ENCODE measurements around the gene CEP104.
"Not testable (repeated sequence)": the region's sequence is repeated elsewhere in the genome, so short reads cannot be mapped to it uniquely, and the experiment has no call there.

Gene CEP104

GRCh38 chr1:3814065-3814464 is 42.9 kb downstream of the CEP104 start:
- TF ChIP-seq CSDC2 (CRISPR knock-in tag; IDR thresholded peaks at IDR 0.05) (no peak), ZFP30 (CRISPR knock-in tag; IDR thresholded peaks at IDR 0.05) (no peak), ZNF8 (CRISPR knock-in tag; IDR thresholded peaks at IDR 0.05) (no peak), ZNF565 (CRISPR knock-in tag; conservative IDR thresholded peaks at IDR 0.05; ENCODE audit: low read depth) (no peak), ZFP3 (CRISPR knock-in tag; IDR thresholded peaks at IDR 0.05) (no peak), TCF4 (CRISPR knock-in tag; IDR thresholded peaks at IDR 0.05; ENCODE audit: borderline replicate concordance) (no peak), PPARA (CRISPR knock-in tag; IDR thresholded peaks at IDR 0.05; ENCODE audit: borderline replicate concordance) (no peak), TOX (CRISPR knock-in tag; IDR thresholded peaks at IDR 0.05; ENCODE audit: borderline replicate concordance) (no peak), ZC3H10 (CRISPR knock-in tag; IDR thresholded peaks at IDR 0.05) (no peak), ESRRG (CRISPR knock-in tag; IDR thresholded peaks at IDR 0.05) (no peak), ISL1 (CRISPR knock-in tag; IDR thresholded peaks at IDR 0.05) (no peak), ZNF70 (CRISPR knock-in tag; IDR thresholded peaks at IDR 0.05) (no peak), GLIS3 (CRISPR knock-in tag; IDR thresholded peaks at IDR 0.05) (no peak), OSR1 (CRISPR knock-in tag; IDR thresholded peaks at IDR 0.05) (no peak)
- TF ChIP-seq, protein P1, sequence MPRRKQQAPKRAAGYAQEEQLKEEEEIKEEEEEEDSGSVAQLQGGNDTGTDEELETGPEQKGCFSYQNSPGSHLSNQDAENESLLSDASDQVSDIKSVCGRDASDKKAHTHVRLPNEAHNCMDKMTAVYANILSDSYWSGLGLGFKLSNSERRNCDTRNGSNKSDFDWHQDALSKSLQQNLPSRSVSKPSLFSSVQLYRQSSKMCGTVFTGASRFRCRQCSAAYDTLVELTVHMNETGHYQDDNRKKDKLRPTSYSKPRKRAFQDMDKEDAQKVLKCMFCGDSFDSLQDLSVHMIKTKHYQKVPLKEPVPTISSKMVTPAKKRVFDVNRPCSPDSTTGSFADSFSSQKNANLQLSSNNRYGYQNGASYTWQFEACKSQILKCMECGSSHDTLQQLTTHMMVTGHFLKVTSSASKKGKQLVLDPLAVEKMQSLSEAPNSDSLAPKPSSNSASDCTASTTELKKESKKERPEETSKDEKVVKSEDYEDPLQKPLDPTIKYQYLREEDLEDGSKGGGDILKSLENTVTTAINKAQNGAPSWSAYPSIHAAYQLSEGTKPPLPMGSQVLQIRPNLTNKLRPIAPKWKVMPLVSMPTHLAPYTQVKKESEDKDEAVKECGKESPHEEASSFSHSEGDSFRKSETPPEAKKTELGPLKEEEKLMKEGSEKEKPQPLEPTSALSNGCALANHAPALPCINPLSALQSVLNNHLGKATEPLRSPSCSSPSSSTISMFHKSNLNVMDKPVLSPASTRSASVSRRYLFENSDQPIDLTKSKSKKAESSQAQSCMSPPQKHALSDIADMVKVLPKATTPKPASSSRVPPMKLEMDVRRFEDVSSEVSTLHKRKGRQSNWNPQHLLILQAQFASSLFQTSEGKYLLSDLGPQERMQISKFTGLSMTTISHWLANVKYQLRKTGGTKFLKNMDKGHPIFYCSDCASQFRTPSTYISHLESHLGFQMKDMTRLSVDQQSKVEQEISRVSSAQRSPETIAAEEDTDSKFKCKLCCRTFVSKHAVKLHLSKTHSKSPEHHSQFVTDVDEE (CRISPR knock-in tag; IDR thresholded peaks at IDR 0.05) = no peak
- TF ChIP-seq, protein P2, sequence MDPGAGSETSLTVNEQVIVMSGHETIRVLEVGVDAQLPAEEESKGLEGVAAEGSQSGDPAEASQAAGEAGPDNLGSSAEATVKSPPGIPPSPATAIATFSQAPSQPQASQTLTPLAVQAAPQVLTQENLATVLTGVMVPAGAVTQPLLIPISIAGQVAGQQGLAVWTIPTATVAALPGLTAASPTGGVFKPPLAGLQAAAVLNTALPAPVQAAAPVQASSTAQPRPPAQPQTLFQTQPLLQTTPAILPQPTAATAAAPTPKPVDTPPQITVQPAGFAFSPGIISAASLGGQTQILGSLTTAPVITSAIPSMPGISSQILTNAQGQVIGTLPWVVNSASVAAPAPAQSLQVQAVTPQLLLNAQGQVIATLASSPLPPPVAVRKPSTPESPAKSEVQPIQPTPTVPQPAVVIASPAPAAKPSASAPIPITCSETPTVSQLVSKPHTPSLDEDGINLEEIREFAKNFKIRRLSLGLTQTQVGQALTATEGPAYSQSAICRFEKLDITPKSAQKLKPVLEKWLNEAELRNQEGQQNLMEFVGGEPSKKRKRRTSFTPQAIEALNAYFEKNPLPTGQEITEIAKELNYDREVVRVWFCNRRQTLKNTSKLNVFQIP (CRISPR knock-in tag; IDR thresholded peaks at IDR 0.05; ENCODE audit: borderline replicate concordance, low read depth) = no peak
- TF ChIP-seq, protein P3, sequence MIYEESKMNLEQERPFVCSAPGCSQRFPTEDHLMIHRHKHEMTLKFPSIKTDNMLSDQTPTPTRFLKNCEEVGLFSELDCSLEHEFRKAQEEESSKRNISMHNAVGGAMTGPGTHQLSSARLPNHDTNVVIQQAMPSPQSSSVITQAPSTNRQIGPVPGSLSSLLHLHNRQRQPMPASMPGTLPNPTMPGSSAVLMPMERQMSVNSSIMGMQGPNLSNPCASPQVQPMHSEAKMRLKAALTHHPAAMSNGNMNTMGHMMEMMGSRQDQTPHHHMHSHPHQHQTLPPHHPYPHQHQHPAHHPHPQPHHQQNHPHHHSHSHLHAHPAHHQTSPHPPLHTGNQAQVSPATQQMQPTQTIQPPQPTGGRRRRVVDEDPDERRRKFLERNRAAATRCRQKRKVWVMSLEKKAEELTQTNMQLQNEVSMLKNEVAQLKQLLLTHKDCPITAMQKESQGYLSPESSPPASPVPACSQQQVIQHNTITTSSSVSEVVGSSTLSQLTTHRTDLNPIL (CRISPR knock-in tag; IDR thresholded peaks at IDR 0.05; ENCODE audit: low read depth) = no peak
- ATAC-seq = no peak

- no peak; the same call in 2 of the 3 replicates for ATAC-seq
- TF ChIP-seq, protein P3 (CRISPR knock-in tag; IDR thresholded peaks at IDR 0.05; ENCODE audit: low read depth) = no peak
- no peak for TF ChIP-seq TCF4 (CRISPR knock-in tag; IDR thresholded peaks at IDR 0.05; ENCODE audit: borderline replicate concordance)
- no peak for TF ChIP-seq ISL1 (CRISPR knock-in tag; IDR thresholded peaks at IDR 0.05)
- no peak for TF ChIP-seq CSDC2 (CRISPR knock-in tag; IDR thresholded peaks at IDR 0.05)
- TF ChIP-seq, protein P4, sequence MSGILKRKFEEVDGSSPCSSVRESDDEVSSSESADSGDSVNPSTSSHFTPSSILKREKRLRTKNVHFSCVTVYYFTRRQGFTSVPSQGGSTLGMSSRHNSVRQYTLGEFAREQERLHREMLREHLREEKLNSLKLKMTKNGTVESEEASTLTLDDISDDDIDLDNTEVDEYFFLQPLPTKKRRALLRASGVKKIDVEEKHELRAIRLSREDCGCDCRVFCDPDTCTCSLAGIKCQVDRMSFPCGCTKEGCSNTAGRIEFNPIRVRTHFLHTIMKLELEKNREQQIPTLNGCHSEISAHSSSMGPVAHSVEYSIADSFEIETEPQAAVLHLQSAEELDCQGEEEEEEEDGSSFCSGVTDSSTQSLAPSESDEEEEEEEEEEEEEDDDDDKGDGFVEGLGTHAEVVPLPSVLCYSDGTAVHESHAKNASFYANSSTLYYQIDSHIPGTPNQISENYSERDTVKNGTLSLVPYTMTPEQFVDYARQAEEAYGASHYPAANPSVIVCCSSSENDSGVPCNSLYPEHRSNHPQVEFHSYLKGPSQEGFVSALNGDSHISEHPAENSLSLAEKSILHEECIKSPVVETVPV (CRISPR knock-in tag; IDR thresholded peaks at IDR 0.05) = no peak
- TF ChIP-seq TOX (CRISPR knock-in tag; IDR thresholded peaks at IDR 0.05; ENCODE audit: borderline replicate concordance) = no peak
- TF ChIP-seq PATZ1 (CRISPR knock-in tag; IDR thresholded peaks at IDR 0.05; ENCODE audit: borderline replicate concordance) = no peak
- TF ChIP-seq, protein P2 (CRISPR knock-in tag; IDR thresholded peaks at IDR 0.05; ENCODE audit: borderline replicate concordance, low read depth) = no peak
Observed at GRCh38 chr1:3811595-3811911, 45.5 kb downstream of the CEP104 start.

DNA sequence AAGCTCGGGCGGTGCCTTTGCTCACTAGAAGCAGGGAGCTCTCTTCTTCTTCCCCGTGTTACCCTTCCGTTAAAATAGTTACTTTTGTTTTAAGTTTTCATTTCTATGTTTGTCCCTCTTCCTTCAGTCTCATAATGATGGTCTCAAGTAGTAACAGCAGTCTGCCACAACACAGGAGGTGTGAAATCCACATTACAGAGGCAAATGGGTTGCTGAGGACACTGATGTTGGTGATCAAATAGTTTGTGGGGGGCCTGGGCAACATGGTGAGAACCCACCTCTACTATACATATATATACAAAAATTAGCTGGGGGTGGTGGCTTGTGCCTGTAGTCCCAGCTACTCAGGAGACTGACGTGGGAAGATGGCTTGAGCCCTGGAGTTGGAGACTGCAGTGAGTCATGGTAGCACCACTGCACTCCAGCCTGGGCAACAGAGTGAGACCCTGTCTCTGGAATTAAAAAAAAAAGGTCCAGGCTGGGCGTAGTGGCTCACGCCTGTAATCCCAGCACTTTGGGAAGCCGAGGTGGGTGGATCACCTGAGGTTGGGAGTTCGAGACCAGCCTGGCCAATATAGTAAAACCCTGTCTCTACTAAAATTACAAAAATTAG is 46.8 kb downstream of the CEP104 start:
- ATAC-seq = not testable (repeated sequence)
